Bone marrow (tissue), 2 donors: ENCODE measurements around the gene METAP2.
A peak's percentile ranks its signal among the peaks of the same experiment; 100 is the strongest.
"Not testable (repeated sequence)": the region's sequence is repeated elsewhere in the genome, so short reads cannot be mapped to it uniquely, and the experiment has no call there.

ENCODE experiments used
- DNase-seq, 2 donors: peaks; one replicate each; lab custom pipeline; 2025; lab: John Stamatoyannopoulos, UW

Gene METAP2

GRCh38 chr12:95473884-95474659 lies at the start of gene METAP2:
TSS of gene METAP2 (plus strand) at chr12:95474152. CDS start at chr12:95474180, 28 bp downstream.
- peak; percentile 83 to 95 for DNase-seq

- no peak for DNase-seq
Observed at GRCh38 chr12:95424271-95424994, 49.5 kb upstream of the METAP2 start.

- no peak for DNase-seq
Observed at GRCh38 chr12:95429172-95429510, 44.8 kb upstream of the METAP2 start.

GRCh38 chr12:95431120-95431519 lies 42.8 kb upstream of the METAP2 start:
- no peak for DNase-seq

- no peak for DNase-seq
Observed at GRCh38 chr12:95435355-95435754, 38.6 kb upstream of the METAP2 start.

GRCh38 chr12:95437565-95437964 lies 36.4 kb upstream of the METAP2 start:
- no peak for DNase-seq

GRCh38 chr12:95439461-95440230 lies 34.3 kb upstream of the METAP2 start:
- no peak for DNase-seq

- no peak for DNase-seq
Observed at GRCh38 chr12:95440401-95440800, 33.6 kb upstream of the METAP2 start.

GRCh38 chr12:95443459-95443858 lies 30.5 kb upstream of the METAP2 start:
- no peak for DNase-seq

GRCh38 chr12:95445099-95445498 lies 28.9 kb upstream of the METAP2 start:
- DNase-seq = not testable (repeated sequence)

- DNase-seq = no peak
Observed at GRCh38 chr12:95445884-95446505, 28.0 kb upstream of the METAP2 start.

- DNase-seq = no peak
Observed at GRCh38 chr12:95446506-95446900, 27.4 kb upstream of the METAP2 start.

GRCh38 chr12:95449656-95450055 lies 24.3 kb upstream of the METAP2 start:
- not testable (repeated sequence) for DNase-seq

GRCh38 chr12:95452501-95452900 lies 21.5 kb upstream of the METAP2 start:
- not testable (repeated sequence) for DNase-seq

- not testable (repeated sequence) for DNase-seq
Observed at GRCh38 chr12:95453881-95454280, 20.1 kb upstream of the METAP2 start.

- DNase-seq = not testable (repeated sequence)
Observed at GRCh38 chr12:95454780-95455215, 19.2 kb upstream of the METAP2 start.

- not testable (repeated sequence) for DNase-seq
Observed at GRCh38 chr12:95457605-95458004, 16.3 kb upstream of the METAP2 start.

GRCh38 chr12:95458761-95459160 lies 15.2 kb upstream of the METAP2 start:
- DNase-seq = no peak

GRCh38 chr12:95459310-95459709 lies 14.6 kb upstream of the METAP2 start:
- DNase-seq = no peak

- DNase-seq = no peak
Observed at GRCh38 chr12:95460105-95460504, 13.8 kb upstream of the METAP2 start.

- DNase-seq = no peak
Observed at GRCh38 chr12:95460896-95461295, 13.1 kb upstream of the METAP2 start.

- DNase-seq = no peak
Observed at GRCh38 chr12:95462081-95462480, 11.9 kb upstream of the METAP2 start.
